Neural progenitor cell (in vitro differentiated cells): Measurements from ENCODE around the gene ETFA. TPM values are rescaled to one million over a fixed set of nuclear protein-coding genes. Genes with fewer than 3 reads are reported as not detected.

Experiments
- DNase-seq: peaks from one replicate; pipeline ENCODE4 v3.0.0-alpha.2; 2016; ENCODE audit warnings: low spot score
- H2AFZ ChIP-seq: fragments of 200-600 bp; sonication (generic); replicated peaks from 2 replicates; pipeline ENCODE4 v1.6.1; 2016; ENCODE audit warnings: antibody characterized with exemption
- H3F3A ChIP-seq: fragments of 200-600 bp; sonication (generic); 2 replicates; pipeline ENCODE4 v1.6.1; 2016; ENCODE audit warnings: antibody characterized with exemption, low read depth
- H3K27ac ChIP-seq: fragments of 200-600 bp; sonication (generic); 2 replicates; pipeline ENCODE4 v1.5.1; 2016; ENCODE audit warnings: mild to moderate bottlenecking
- H3K27me3 ChIP-seq: fragments of 200-600 bp; sonication (generic); 2 replicates; pipeline ENCODE4 v1.6.1; 2016; ENCODE audit warnings: mild to moderate bottlenecking, moderate library complexity
- H3K36me3 ChIP-seq: fragments of 200-600 bp; sonication (generic); 2 replicates; pipeline ENCODE4 v1.5.1; 2016
- H3K4me1 ChIP-seq: fragments of 200-600 bp; sonication (generic); 2 replicates; pipeline ENCODE4 v1.6.1; 2016; ENCODE audit warnings: mixed run types
- H3K4me2 ChIP-seq: fragments of 200-600 bp; sonication (generic); 2 replicates; pipeline ENCODE4 v1.6.1; 2016
- H3K4me3 ChIP-seq: fragments of 200-600 bp; sonication (generic); 2 replicates; pipeline ENCODE4 v1.5.1; 2016
- H3K79me2 ChIP-seq: fragments of 200-600 bp; sonication (generic); 2 replicates; pipeline ENCODE4 v1.6.1; 2016; ENCODE audit warnings: low read depth
- H3K9ac ChIP-seq: fragments of 200-600 bp; sonication (generic); 2 replicates; pipeline ENCODE4 v1.6.1; 2016
- H3K9me3 ChIP-seq: fragments of 200-600 bp; sonication (generic); 2 replicates; pipeline ENCODE4 v1.5.1; 2016; ENCODE audit warnings: low read depth
- H4K20me1 ChIP-seq: fragments of 200-600 bp; sonication (generic); 2 replicates; pipeline ENCODE4 v1.6.1; 2016; ENCODE audit warnings: low read depth
- H3K27ac Mint-ChIP-seq: 3 replicates; pipeline ENCODE4 v1.8.0; 2021; ENCODE audit warnings: mixed read lengths
- H3K27me3 Mint-ChIP-seq: 2 replicates; pipeline ENCODE4 v1.8.0; 2022; ENCODE audit warnings: low read depth, mild to moderate bottlenecking, inconsistent platforms, moderate library complexity, mixed read lengths; ENCODE audit not compliant: insufficient read depth
- H3K36me3 Mint-ChIP-seq: 3 replicates; pipeline ENCODE4 v1.8.0; 2021; ENCODE audit warnings: mixed read lengths
- H3K4me1 Mint-ChIP-seq: 3 replicates; pipeline ENCODE4 v1.8.0; 2021; ENCODE audit warnings: mixed read lengths
- H3K4me3 Mint-ChIP-seq: 3 replicates; pipeline ENCODE4 v1.8.0; 2021; ENCODE audit warnings: mild to moderate bottlenecking, moderate library complexity, mixed read lengths
- H3K9me3 Mint-ChIP-seq: 3 replicates; pipeline ENCODE4 v1.8.0; 2020; ENCODE audit warnings: mixed read lengths
- CTCF ChIP-seq: fragments of 200-600 bp; sonication (generic); IDR thresholded peaks from 2 replicates; pipeline ENCODE4 v1.5.1; 2017; ENCODE audit warnings: antibody characterized with exemption, mild to moderate bottlenecking
- EZH2 ChIP-seq: fragments of 200-600 bp; sonication (generic); IDR thresholded peaks from 2 replicates; pipeline ENCODE4 v1.6.1; 2017; ENCODE audit warnings: antibody characterized with exemption, mild to moderate bottlenecking, moderate library complexity
- EZH2phosphoT487 ChIP-seq: fragments of 200-600 bp; sonication (generic); IDR thresholded peaks from 2 replicates; pipeline ENCODE4 v1.6.1; 2017; ENCODE audit warnings: antibody characterized with exemption
- total RNA-seq: library from RNA; depleted of rRNA; stranded (reverse); fragments of >200 nt; gene quantifications from 2 replicates; pipeline ENCODE4 v1.2.3, GENCODE V29; 2015; ENCODE audit warnings: low replicate concordance

ETFA gene
- total RNA-seq, 1 donor from 2014 or later = 99.3 TPM

GRCh38 chr15:76274821-76275220 lies 36.4 kb downstream of the ETFA start:
- no peaks in the 10 kb centered on the region for H3K9me3 Mint-ChIP-seq

GRCh38 chr15:76274226-76274625 lies 37.0 kb downstream of the ETFA start:
- H3K36me3 ChIP-seq = peaks cover 7% of the 10 kb centered on the region
- no peak overlapping the region for H3K27ac ChIP-seq
- DNase-seq = no peak
- H3K27me3 Mint-ChIP-seq = no peaks in the 10 kb centered on the region
- H3K4me3 ChIP-seq = no peak overlapping the region
- H3K9me3 Mint-ChIP-seq = peaks cover 5% of the 10 kb centered on the region
- no peaks in the 10 kb centered on the region for H3K79me2 ChIP-seq
- no peaks in the 10 kb centered on the region for H3K9me3 ChIP-seq
- no peaks in the 10 kb centered on the region for H3K4me1 Mint-ChIP-seq
- H3K4me3 Mint-ChIP-seq = no peak overlapping the region
- H2AFZ ChIP-seq = no peak overlapping the region
- no peak overlapping the region for H3K4me2 ChIP-seq
- H3K9ac ChIP-seq = no peak overlapping the region
- no peak for TF ChIP-seq CTCF
- H3K36me3 Mint-ChIP-seq = peaks cover 27% of the 10 kb centered on the region
- no peaks in the 10 kb centered on the region for H4K20me1 ChIP-seq
- no peaks in the 10 kb centered on the region for H3F3A ChIP-seq
- peaks cover 6% of the 10 kb centered on the region for H3K4me1 ChIP-seq
- H3K27me3 ChIP-seq = no peaks in the 10 kb centered on the region
- H3K27ac Mint-ChIP-seq = no peak overlapping the region

More at GRCh38 chr15:76274821-76275220, 36.4 kb downstream of the ETFA start:
- no peaks in the 10 kb centered on the region for H3F3A ChIP-seq
- TF ChIP-seq EZH2phosphoT487 = no peak
- TF ChIP-seq EZH2 = no peak
- TF ChIP-seq CTCF = no peak
- no peaks in the 10 kb centered on the region for H3K27me3 Mint-ChIP-seq
- H3K27ac ChIP-seq = no peak overlapping the region
- no peaks in the 10 kb centered on the region for H3K9me3 ChIP-seq
- no peak overlapping the region for H2AFZ ChIP-seq
- H3K4me1 ChIP-seq = peaks cover 6% of the 10 kb centered on the region
- no peaks in the 10 kb centered on the region for H3K79me2 ChIP-seq
- no peak overlapping the region for H3K9ac ChIP-seq
- no peak overlapping the region for H3K4me2 ChIP-seq
- H3K4me3 Mint-ChIP-seq = no peak overlapping the region
- H3K36me3 Mint-ChIP-seq = peaks cover 24% of the 10 kb centered on the region
- H3K27me3 ChIP-seq = no peaks in the 10 kb centered on the region
- no peak for DNase-seq
- no peak overlapping the region for H3K27ac Mint-ChIP-seq
- no peaks in the 10 kb centered on the region for H3K4me1 Mint-ChIP-seq
- H4K20me1 ChIP-seq = no peaks in the 10 kb centered on the region
- H3K4me3 ChIP-seq = no peak overlapping the region
- H3K36me3 ChIP-seq = peaks cover 4% of the 10 kb centered on the region

- Histone ChIP-seq H3K27ac (no peak overlapping the region), H3K9me3 (peaks cover 10% of the 10 kb centered on the region), H3K36me3 (peaks cover 12% of the 10 kb centered on the region), H4K20me1 (no peaks in the 10 kb centered on the region), H2AFZ (no peak overlapping the region), H3K79me2 (no peaks in the 10 kb centered on the region), H3K4me3 (no peak overlapping the region), H3K27me3 (no peaks in the 10 kb centered on the region), H3K9ac (no peak overlapping the region), H3K4me2 (no peak overlapping the region), H3K4me1 (peaks cover 6% of the 10 kb centered on the region), H3F3A (no peaks in the 10 kb centered on the region)
- Mint-ChIP-seq H3K36me3 (peaks cover 41% of the 10 kb centered on the region), H3K4me1 (no peaks in the 10 kb centered on the region), H3K9me3 (peaks cover 27% of the 10 kb centered on the region), H3K4me3 (no peak overlapping the region), H3K27me3 (peaks cover 5% of the 10 kb centered on the region), H3K27ac (no peak overlapping the region)
- no peak for DNase-seq
- TF ChIP-seq CTCF = no peak
- no peak for TF ChIP-seq EZH2phosphoT487
- no peak for TF ChIP-seq EZH2
These were observed 40.4 kb downstream of the ETFA start for GRCh38 chr15:76270876-76271275.
